Activated T-cell treated with anti-CD3 and anti-CD28 coated beads, Interleukin-2, amount 50 U/mL, for 72 hours (primary cell): Measurements from ENCODE around the gene KDM4C. TPM values are rescaled to one million over a fixed set of nuclear protein-coding genes. Genes with fewer than 3 reads are reported as not detected.

Experiments
- ATAC-seq, 2 donors: fragments of 150-1000 bp; cut with Tn5 transposase; replicated peaks in 1 of 2; 2 replicates each; pipeline ENCODE4 v1.10.0; 2021; ENCODE audit warnings: moderate library complexity in 2 of 2, mild to moderate bottlenecking in 1 of 2
- DNase-seq, 2 donors: peaks; one replicate each; pipeline ENCODE4 v3.0.0; 2021 to 2022; ENCODE audit warnings: mixed read lengths in 1 of 2
- H3K27ac Mint-ChIP-seq: one replicate; pipeline ENCODE4 v1.8.0; 2022; ENCODE audit warnings: mild to moderate bottlenecking, moderate library complexity, mixed read lengths
- H3K27me3 Mint-ChIP-seq: one replicate; pipeline ENCODE4 v1.8.0; 2022; ENCODE audit warnings: low read depth, mixed read lengths
- H3K36me3 Mint-ChIP-seq, 2 donors: one replicate each; pipeline ENCODE4 v1.8.0; 2022; ENCODE audit warnings: mixed read lengths in 2 of 2, mild to moderate bottlenecking in 1 of 2; ENCODE audit not compliant: insufficient read depth in 2 of 2
- H3K4me1 Mint-ChIP-seq: one replicate; pipeline ENCODE4 v1.8.0; 2022; ENCODE audit warnings: low read depth, mixed read lengths
- H3K4me3 Mint-ChIP-seq, 2 donors: one replicate each; pipeline ENCODE4 v1.8.0; 2022; ENCODE audit warnings: mild to moderate bottlenecking in 2 of 2, mixed read lengths in 2 of 2, moderate library complexity in 2 of 2
- H3K9me3 Mint-ChIP-seq, 2 donors: one replicate each; pipeline ENCODE4 v1.8.0; 2022; ENCODE audit warnings: mixed read lengths in 2 of 2
- total RNA-seq, 2 donors: library from RNA; stranded (reverse); gene quantifications; one replicate each; pipeline ENCODE4 v1.2.3, GENCODE V29; 2022

Gene KDM4C
- total RNA-seq, 2 donors from 2014 or later, result 42.9 to 46.7 TPM

- no peaks in the 10 kb centered on the region for H3K27me3 Mint-ChIP-seq
- H3K27ac Mint-ChIP-seq, result no peak overlapping the region
- H3K36me3 Mint-ChIP-seq, result peaks cover 4 to 13% of the 10 kb centered on the region in 2 donors
- H3K4me3 Mint-ChIP-seq, result no peak overlapping the region
- DNase-seq (no peak), ATAC-seq (no peak)
- no peaks in the 10 kb centered on the region for H3K4me1 Mint-ChIP-seq
- H3K9me3 Mint-ChIP-seq, result no peaks in the 10 kb centered on the region
Observed at GRCh38 chr9:7137040-7137439, 379.3 kb downstream of the KDM4C start.

- no peak for ATAC-seq
- H3K9me3 Mint-ChIP-seq, result no peaks in the 10 kb centered on the region
- H3K27ac Mint-ChIP-seq, result no peak overlapping the region
- H3K4me3 Mint-ChIP-seq, result no peak overlapping the region
- DNase-seq, result no peak
- no peaks in the 10 kb centered on the region for H3K4me1 Mint-ChIP-seq
- H3K27me3 Mint-ChIP-seq, result no peaks in the 10 kb centered on the region
- peaks cover 4 to 13% of the 10 kb centered on the region in 2 donors for H3K36me3 Mint-ChIP-seq
Observed at GRCh38 chr9:7137571-7137970, 379.8 kb downstream of the KDM4C start.

- H3K4me3 Mint-ChIP-seq, result no peak overlapping the region
- DNase-seq (no peak), ATAC-seq (no peak)
- peaks cover 4 to 9% of the 10 kb centered on the region in 2 donors for H3K36me3 Mint-ChIP-seq
- no peaks in the 10 kb centered on the region for H3K4me1 Mint-ChIP-seq
- no peak overlapping the region for H3K27ac Mint-ChIP-seq
- no peaks in the 10 kb centered on the region for H3K27me3 Mint-ChIP-seq
- no peaks in the 10 kb centered on the region for H3K9me3 Mint-ChIP-seq
Observed at GRCh38 chr9:7139886-7140285, 382.1 kb downstream of the KDM4C start.

- Mint-ChIP-seq H3K36me3 (peaks cover 4 to 9% of the 10 kb centered on the region in 2 donors), H3K27me3 (no peaks in the 10 kb centered on the region), H3K9me3 (no peaks in the 10 kb centered on the region), H3K27ac (no peak overlapping the region), H3K4me3 (no peak overlapping the region), H3K4me1 (no peaks in the 10 kb centered on the region)
- ATAC-seq (no peak), DNase-seq (no peak)
Observed at GRCh38 chr9:7140401-7140800, 382.6 kb downstream of the KDM4C start.

- Mint-ChIP-seq H3K4me1 (no peaks in the 10 kb centered on the region), H3K27me3 (no peaks in the 10 kb centered on the region), H3K4me3 (no peak overlapping the region), H3K36me3 (peaks cover 2 to 4% of the 10 kb centered on the region in 2 donors), H3K27ac (no peak overlapping the region), H3K9me3 (no peaks in the 10 kb centered on the region)
- ATAC-seq (no peak), DNase-seq (no peak)
Observed at GRCh38 chr9:7143645-7144200, 385.9 kb downstream of the KDM4C start.

GRCh38 chr9:7144265-7145046, 386.7 kb downstream of the KDM4C start:
- no peak for DNase-seq
- H3K27me3 Mint-ChIP-seq, result no peaks in the 10 kb centered on the region

GRCh38 chr9:7145361-7146069, 387.7 kb downstream of the KDM4C start:
- H3K4me3 Mint-ChIP-seq, result no peak overlapping the region
- ATAC-seq, result no peak
- no peaks in the 10 kb centered on the region for H3K27me3 Mint-ChIP-seq
- H3K27ac Mint-ChIP-seq, result no peak overlapping the region
- H3K9me3 Mint-ChIP-seq, result no peaks in the 10 kb centered on the region
- H3K36me3 Mint-ChIP-seq, result peaks cover 2 to 4% of the 10 kb centered on the region in 2 donors
- no peak for DNase-seq
- peaks cover 9% of the 10 kb centered on the region for H3K4me1 Mint-ChIP-seq

More at GRCh38 chr9:7144265-7145046, 386.7 kb downstream of the KDM4C start:
- H3K4me3 Mint-ChIP-seq, result no peak overlapping the region
- ATAC-seq, result no peak
- H3K27ac Mint-ChIP-seq, result no peak overlapping the region
- H3K36me3 Mint-ChIP-seq, result peaks cover 2 to 4% of the 10 kb centered on the region in 2 donors
- H3K9me3 Mint-ChIP-seq, result no peaks in the 10 kb centered on the region
- peaks cover 1% of the 10 kb centered on the region for H3K4me1 Mint-ChIP-seq

GRCh38 chr9:7146582-7146981, 388.8 kb downstream of the KDM4C start:
- no peak for ATAC-seq

GRCh38 chr9:7147121-7148090, 389.6 kb downstream of the KDM4C start:
- Mint-ChIP-seq H3K4me1 (peaks cover 9% of the 10 kb centered on the region), H3K27ac (no peak overlapping the region)

More at GRCh38 chr9:7146582-7146981, 388.8 kb downstream of the KDM4C start:
- DNase-seq, result no peak
- Mint-ChIP-seq H3K36me3 (no peaks in the 10 kb centered on the region), H3K9me3 (no peaks in the 10 kb centered on the region), H3K27me3 (no peaks in the 10 kb centered on the region), H3K27ac (no peak overlapping the region), H3K4me1 (peaks cover 9% of the 10 kb centered on the region), H3K4me3 (no peak overlapping the region)

GRCh38 chr9:7148243-7148765, 390.5 kb downstream of the KDM4C start:
- Mint-ChIP-seq H3K9me3 (no peaks in the 10 kb centered on the region), H3K27me3 (no peaks in the 10 kb centered on the region), H3K27ac (no peak overlapping the region)

More at GRCh38 chr9:7147121-7148090, 389.6 kb downstream of the KDM4C start:
- H3K4me3 Mint-ChIP-seq, result no peak overlapping the region
- DNase-seq (no peak), ATAC-seq (no peak)
- H3K9me3 Mint-ChIP-seq, result no peaks in the 10 kb centered on the region
- H3K36me3 Mint-ChIP-seq, result peaks cover 0 to 1% of the 10 kb centered on the region in 2 donors
- no peaks in the 10 kb centered on the region for H3K27me3 Mint-ChIP-seq

GRCh38 chr9:7149258-7149657, 391.5 kb downstream of the KDM4C start:
- Mint-ChIP-seq H3K36me3 (peaks cover 2 to 5% of the 10 kb centered on the region in 2 donors), H3K4me3 (no peak overlapping the region)
- no peak for ATAC-seq

More at GRCh38 chr9:7148243-7148765, 390.5 kb downstream of the KDM4C start:
- DNase-seq (no peak), ATAC-seq (no peak)
- H3K4me3 Mint-ChIP-seq, result no peak overlapping the region
- peaks cover under 1 to 2% of the 10 kb centered on the region in 2 donors for H3K36me3 Mint-ChIP-seq
- peaks cover 9% of the 10 kb centered on the region for H3K4me1 Mint-ChIP-seq

GRCh38 chr9:7150153-7150890, 392.5 kb downstream of the KDM4C start:
- peaks cover 2 to 5% of the 10 kb centered on the region in 2 donors for H3K36me3 Mint-ChIP-seq
- peaks cover 0 to 2% of the 10 kb centered on the region in 2 donors for H3K9me3 Mint-ChIP-seq
- no peak for DNase-seq
- ATAC-seq, result no peak
- no peak overlapping the region for H3K27ac Mint-ChIP-seq
- no peak overlapping the region for H3K4me3 Mint-ChIP-seq
- H3K27me3 Mint-ChIP-seq, result no peaks in the 10 kb centered on the region
- peaks cover 9% of the 10 kb centered on the region for H3K4me1 Mint-ChIP-seq

More at GRCh38 chr9:7149258-7149657, 391.5 kb downstream of the KDM4C start:
- Mint-ChIP-seq H3K4me1 (peaks cover 9% of the 10 kb centered on the region), H3K27ac (no peak overlapping the region), H3K27me3 (no peaks in the 10 kb centered on the region), H3K9me3 (peaks cover 0 to 2% of the 10 kb centered on the region in 2 donors)
- no peak for DNase-seq
